Transverse colon (tissue), 4 donors: ENCODE results near the gene CA6. TPM values are rescaled to one million over a fixed set of nuclear protein-coding genes. Genes with fewer than 3 reads are reported as not detected.

Experiments
- DNase-seq: peaks from one replicate; pipeline ENCODE4 v3.0.0-alpha.2; 2019
- H3K27ac ChIP-seq, 4 donors: fragments of 200-600 bp; sonication (generic); 2 replicates each; pipeline ENCODE4 v1.5.1; 2016 to 2018; ENCODE audit warnings: inconsistent platforms in 4 of 4
- H3K27me3 ChIP-seq: fragments of 200-600 bp; sonication (generic); 2 replicates; pipeline ENCODE4 v1.5.1; 2017; ENCODE audit warnings: inconsistent platforms
- H3K36me3 ChIP-seq, 4 donors: fragments of 200-600 bp; sonication (generic); 2 replicates each; pipeline ENCODE4 v1.5.1; 2017 to 2019; ENCODE audit warnings: inconsistent platforms in 4 of 4
- H3K4me1 ChIP-seq, 4 donors: fragments of 200-600 bp; sonication (generic); 2 replicates each; pipeline ENCODE4 v1.5.1; 2017 to 2020; ENCODE audit warnings: inconsistent platforms in 4 of 4
- H3K4me3 ChIP-seq, 4 donors: fragments of 200-600 bp; sonication (generic); 1 replicate in 1 of 4; 2 replicates in 3 of 4; pipeline versions ENCODE4 v1.5.1 to v1.6.1; 2017 to 2019; ENCODE audit warnings: inconsistent platforms in 4 of 4
- H3K9me3 ChIP-seq, 2 donors: fragments of 200-600 bp; sonication (generic); 2 replicates each; pipeline ENCODE4 v1.5.1; 2017 to 2019; ENCODE audit warnings: inconsistent platforms in 2 of 2
- EP300 ChIP-seq: sonication (generic); formaldehyde crosslinking; IDR thresholded peaks from one replicate; pipeline ENCODE4 v1.6.1; 2017; ENCODE audit warnings: antibody characterized with exemption, low read depth
- POLR2A ChIP-seq: fragments of 450-650 bp; IDR thresholded peaks from one replicate; pipeline ENCODE4 v1.6.1; 2016; ENCODE audit warnings: antibody characterized with exemption, mild to moderate bottlenecking, moderate library complexity
- POLR2AphosphoS5 ChIP-seq, 3 donors: sonication (generic); formaldehyde crosslinking; IDR thresholded peaks; one replicate each; pipeline ENCODE4 v1.6.1; 2016; ENCODE audit warnings: antibody characterized with exemption in 3 of 3
- WGBS, 2 donors: methylation state at CpG; one replicate each; pipeline ENCODE4 v1.1.5; 2018; ENCODE audit warnings: low coverage in 1 of 2; 5-methylcytosine and 5-hydroxymethylcytosine counted together
- in situ Hi-C, 4 donors: fragments of 200-750 bp; cut with MboI; loops; one replicate each; pipeline versions ENCODE4 v1.15.0 to v1.15.1; 2017; ENCODE audit warnings: low sequenced_read_pairs in 3 of 4, low pct_ligation_motif_present in 1 of 4, low pct_unique_long_range_greater_than_20kb in 1 of 4
- intact Hi-C: fragments of 100-400 bp; cut with DNase I; formaldehyde crosslinking; loops from one replicate; pipeline ENCODE4 v1.15.1; 2023; ENCODE audit warnings: low total_unique reads
- total RNA-seq, 4 donors: library from RNA; depleted of rRNA; stranded (reverse); fragments of >200 nt; gene quantifications; one replicate each; pipeline ENCODE4 v1.1.0, GENCODE V29; 2016
- TF ChIP-seq, protein P1 (sequence below), 5 experiments: fragments of 200-600 bp in 3 of 5; fragments of 450-650 bp in 2 of 5; sonication (generic) in 3 of 5; IDR thresholded peaks; 1 replicate in 2 of 5; 2 replicates in 3 of 5; pipeline ENCODE4 v1.5.1; 2016 to 2017; ENCODE audit warnings: antibody characterized with exemption in 5 of 5, inconsistent platforms in 3 of 5, mild to moderate bottlenecking in 2 of 5, moderate library complexity in 1 of 5

Gene CA6
- total RNA-seq, 4 donors from 2014 or later: not detected

DNA sequence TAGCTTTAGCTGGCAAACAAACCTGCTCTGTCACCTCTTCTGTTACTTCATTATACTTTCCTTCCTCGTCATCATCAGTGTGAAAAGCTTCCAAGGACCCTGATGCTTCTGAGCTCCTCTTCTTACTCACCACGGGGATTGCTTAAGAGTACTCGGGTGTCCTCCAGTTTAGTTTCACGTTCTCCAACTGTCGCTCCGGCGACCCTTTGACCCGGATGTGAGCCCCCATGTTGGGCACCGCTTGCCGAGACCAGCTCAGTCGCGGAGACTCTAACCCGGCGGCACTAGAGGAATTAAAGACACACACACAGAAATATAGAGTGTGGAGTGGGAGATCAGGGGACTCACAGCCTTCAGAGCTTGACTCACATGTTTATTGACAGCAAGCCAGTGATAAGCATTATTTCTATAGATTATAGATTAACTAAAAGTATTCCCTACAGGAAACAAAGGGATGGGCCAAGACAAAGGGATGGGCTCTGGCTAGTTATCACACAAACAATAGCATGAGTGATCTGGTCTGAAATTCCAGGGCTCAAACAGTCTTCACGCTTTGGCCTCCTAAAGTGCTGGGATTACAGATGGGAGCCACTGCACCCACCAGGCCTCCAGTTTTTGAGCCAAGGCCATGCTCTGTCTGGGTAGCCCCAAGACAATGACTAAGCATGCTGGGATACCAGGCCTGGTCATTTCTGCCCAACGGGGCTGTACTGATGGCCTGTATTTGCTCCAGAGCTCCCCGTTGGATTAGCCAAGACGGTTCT is 37.1 kb upstream of the CA6 start:
- in situ Hi-C loops: no loop called here
- TF ChIP-seq EP300 (no peak), POLR2AphosphoS5 (IDR thresholded peaks at IDR 0.05) (no peak), POLR2A (no peak)
- TF ChIP-seq, protein P1, sequence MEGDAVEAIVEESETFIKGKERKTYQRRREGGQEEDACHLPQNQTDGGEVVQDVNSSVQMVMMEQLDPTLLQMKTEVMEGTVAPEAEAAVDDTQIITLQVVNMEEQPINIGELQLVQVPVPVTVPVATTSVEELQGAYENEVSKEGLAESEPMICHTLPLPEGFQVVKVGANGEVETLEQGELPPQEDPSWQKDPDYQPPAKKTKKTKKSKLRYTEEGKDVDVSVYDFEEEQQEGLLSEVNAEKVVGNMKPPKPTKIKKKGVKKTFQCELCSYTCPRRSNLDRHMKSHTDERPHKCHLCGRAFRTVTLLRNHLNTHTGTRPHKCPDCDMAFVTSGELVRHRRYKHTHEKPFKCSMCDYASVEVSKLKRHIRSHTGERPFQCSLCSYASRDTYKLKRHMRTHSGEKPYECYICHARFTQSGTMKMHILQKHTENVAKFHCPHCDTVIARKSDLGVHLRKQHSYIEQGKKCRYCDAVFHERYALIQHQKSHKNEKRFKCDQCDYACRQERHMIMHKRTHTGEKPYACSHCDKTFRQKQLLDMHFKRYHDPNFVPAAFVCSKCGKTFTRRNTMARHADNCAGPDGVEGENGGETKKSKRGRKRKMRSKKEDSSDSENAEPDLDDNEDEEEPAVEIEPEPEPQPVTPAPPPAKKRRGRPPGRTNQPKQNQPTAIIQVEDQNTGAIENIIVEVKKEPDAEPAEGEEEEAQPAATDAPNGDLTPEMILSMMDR (IDR thresholded peaks at IDR 0.05): no peak
- Histone ChIP-seq H3K4me1 (peaks cover 0 to 4% (median 0%) of the 10 kb centered on the region in 4 donors), H3K36me3 (no peaks in the 10 kb centered on the region), H3K27me3 (no peaks in the 10 kb centered on the region), H3K27ac (no peak overlapping the region), H3K9me3 (no peaks in the 10 kb centered on the region), H3K4me3 (no peak overlapping the region)
- intact Hi-C loops: no loop called here
- no peak for DNase-seq
- 33 to 83% methylated on average over 1 to 18 of the region's 18 CpGs for WGBS, 2 donors

DNA sequence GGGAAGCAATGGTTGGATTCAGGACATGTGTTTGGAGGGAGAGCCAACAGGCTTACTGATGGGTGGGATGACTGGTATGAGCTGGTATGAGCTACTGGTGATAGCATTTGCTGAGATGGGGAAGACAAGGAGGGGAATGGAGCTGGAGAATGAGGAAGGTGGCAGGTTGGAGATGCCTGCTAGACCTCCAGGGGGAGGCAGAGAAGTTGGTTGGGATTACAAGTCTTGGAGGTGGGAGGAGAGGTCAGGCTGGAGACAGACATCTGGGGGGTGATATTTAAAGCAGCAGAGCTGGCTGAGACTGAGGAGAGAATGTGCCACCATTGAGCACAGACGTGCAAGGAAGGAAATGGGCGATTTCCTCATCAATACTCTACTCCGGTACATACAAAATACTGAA is 35.3 kb upstream of the CA6 start:
- Histone ChIP-seq H3K27ac (no peak overlapping the region), H3K9me3 (no peaks in the 10 kb centered on the region), H3K4me3 (no peak overlapping the region), H3K4me1 (no peaks in the 10 kb centered on the region), H3K27me3 (no peaks in the 10 kb centered on the region), H3K36me3 (no peaks in the 10 kb centered on the region)
- 53 to 79% methylated on average over 3 of the region's 3 CpGs for WGBS, 2 donors
- intact Hi-C loops: no loop called here
- no peak for DNase-seq
- in situ Hi-C loops: loop anchor here in 2 of 4 donors (10.0 kb wide), 2 partner anchors 84 to 94 kb away; no protein-coding TSS in a partner anchor
- TF ChIP-seq EP300: no peak
- TF ChIP-seq, protein P1 (IDR thresholded peaks at IDR 0.05): no peak
- TF ChIP-seq POLR2A: no peak
- no peak for TF ChIP-seq POLR2AphosphoS5 (IDR thresholded peaks at IDR 0.05)

DNA sequence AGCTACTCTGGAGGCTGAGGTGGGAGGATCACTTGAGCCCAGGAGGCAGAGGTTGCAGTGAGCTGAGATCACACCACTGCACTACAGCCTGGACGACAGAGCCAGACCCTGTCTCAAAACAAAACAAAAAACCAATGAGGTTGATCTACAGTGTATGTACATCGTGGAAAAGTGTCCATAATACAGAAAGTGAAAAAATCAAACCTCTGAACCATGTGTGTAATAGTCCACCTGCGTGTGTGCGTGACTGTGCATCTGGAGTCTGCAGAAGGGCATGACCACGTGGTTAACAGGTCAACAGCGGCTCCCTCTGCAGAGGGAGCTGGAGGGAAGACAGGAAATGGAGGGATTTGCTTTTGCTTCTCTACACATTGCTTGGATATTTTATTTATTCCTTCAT is 34.8 kb upstream of the CA6 start:
- TF ChIP-seq POLR2A (no peak), EP300 (no peak), POLR2AphosphoS5 (IDR thresholded peaks at IDR 0.05) (no peak)
- TF ChIP-seq, protein P1 (IDR thresholded peaks at IDR 0.05): no peak
- Histone ChIP-seq H3K27ac (no peak overlapping the region), H3K9me3 (no peaks in the 10 kb centered on the region), H3K27me3 (no peaks in the 10 kb centered on the region), H3K36me3 (no peaks in the 10 kb centered on the region), H3K4me1 (no peaks in the 10 kb centered on the region), H3K4me3 (no peak overlapping the region)
- 75 to 82% methylated on average over 3 to 6 of the region's 6 CpGs for WGBS, 2 donors
- intact Hi-C loops (no loop called here), in situ Hi-C loops (loop anchor here in 2 of 4 donors (10.0 kb wide), 2 partner anchors 84 to 94 kb away; no protein-coding TSS in a partner anchor)
- DNase-seq: no peak

DNA sequence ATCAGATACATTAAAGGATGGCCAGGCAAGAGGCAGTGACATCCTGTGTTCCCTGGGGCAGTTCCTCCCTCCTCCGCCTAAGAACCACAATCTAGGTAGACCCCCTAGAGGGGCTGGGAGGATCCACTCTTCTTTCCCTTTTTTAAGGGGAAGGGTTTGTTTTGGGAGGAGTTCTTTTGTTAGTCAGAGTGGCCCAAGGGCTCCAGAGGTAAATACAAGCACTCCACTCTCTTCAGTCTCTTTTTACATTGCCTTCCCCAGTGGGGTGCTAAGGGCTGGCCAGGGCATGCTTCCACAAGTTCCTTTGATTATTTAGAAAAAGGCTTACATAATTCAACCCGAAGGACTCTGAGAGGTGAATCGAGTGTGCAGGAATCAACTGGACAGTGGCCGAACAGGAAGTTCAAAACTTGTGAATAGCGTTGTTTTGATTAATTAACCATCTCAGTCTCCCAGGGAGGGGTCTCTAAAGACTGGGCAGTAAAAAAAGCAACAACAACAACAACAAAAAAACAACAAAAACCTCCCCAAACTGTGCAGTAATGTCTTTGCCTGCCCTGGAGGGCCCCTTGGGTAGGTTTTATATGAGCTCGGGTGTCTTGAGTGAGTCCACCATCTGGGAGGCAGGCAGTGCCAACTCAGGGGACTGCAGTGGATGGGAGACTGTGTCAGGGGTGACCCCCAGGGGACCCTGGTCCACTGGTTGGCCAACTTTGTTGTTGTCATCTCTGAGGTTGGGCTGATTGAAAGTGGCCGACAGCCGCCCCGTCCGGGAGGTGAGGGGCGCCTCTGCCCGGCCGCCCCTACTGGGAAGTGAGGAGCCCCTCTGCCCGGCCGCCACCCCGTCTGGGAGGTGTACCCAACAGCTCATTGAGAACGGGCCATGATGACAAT is 34.0 kb upstream of the CA6 start:
- intact Hi-C loops: no loop called here
- Histone ChIP-seq H3K36me3 (no peaks in the 10 kb centered on the region), H3K4me3 (no peak overlapping the region), H3K27ac (no peak overlapping the region), H3K4me1 (no peaks in the 10 kb centered on the region), H3K9me3 (no peaks in the 10 kb centered on the region), H3K27me3 (no peaks in the 10 kb centered on the region)
- TF ChIP-seq, protein P1 (IDR thresholded peaks at IDR 0.05): no peak
- no peak for TF ChIP-seq EP300
- no peak for TF ChIP-seq POLR2AphosphoS5 (IDR thresholded peaks at IDR 0.05)
- TF ChIP-seq POLR2A: no peak
- DNase-seq: no peak
- WGBS, 2 donors: 71 to 82% methylated on average over 5 to 6 of the region's 17 CpGs
- in situ Hi-C loops: loop anchor here in 2 of 4 donors (10.0 kb wide), 2 partner anchors 83 to 93 kb away; no protein-coding TSS in a partner anchor
